Measurements from ENCODE around the gene TMEM123.
A peak's percentile ranks its signal among the peaks of the same experiment; 100 is the strongest.
"Not testable (repeated sequence)": the region's sequence is repeated elsewhere in the genome, so short reads cannot be mapped to it uniquely, and the experiment has no call there.

Gene TMEM123

DNA sequence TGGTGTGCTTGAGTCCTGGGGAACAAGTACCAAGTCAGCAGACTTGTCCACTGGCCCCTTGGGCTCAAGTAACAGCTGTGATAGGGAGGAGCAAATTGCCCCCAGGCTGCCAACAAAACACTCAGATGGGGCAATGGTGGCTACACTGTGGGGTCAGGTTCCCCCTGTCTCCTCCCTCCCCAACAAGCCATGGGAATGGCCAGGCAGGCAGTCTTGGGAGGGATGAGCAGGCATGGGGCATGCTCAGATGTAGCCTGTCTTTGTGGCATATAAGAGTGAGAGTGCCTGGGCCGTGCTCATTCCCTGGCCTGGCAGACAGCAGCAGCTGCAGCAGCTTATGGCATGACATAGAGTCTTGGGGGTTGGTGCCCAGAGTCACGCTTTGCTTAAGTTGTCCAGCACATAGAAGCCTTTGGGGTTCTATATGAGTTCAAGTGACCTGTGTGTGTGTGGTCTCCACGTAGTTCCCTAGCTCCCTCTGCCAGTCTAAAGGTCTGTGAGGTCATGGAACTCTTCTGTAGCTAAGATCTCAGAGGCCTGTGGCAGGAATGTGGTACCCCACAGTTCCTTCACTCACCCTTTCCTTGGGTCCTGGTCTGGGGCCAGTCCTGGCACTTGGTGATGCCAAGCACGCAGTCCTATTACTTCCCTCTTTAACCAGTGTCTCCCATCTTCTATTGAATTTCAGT is 60.9 kb downstream of the TMEM123 start:
- DNase-seq = no peak

GRCh38 chr11:102390667-102391465 is 61.7 kb downstream of the TMEM123 start:
- peak; percentile 3 for DNase-seq

DNA sequence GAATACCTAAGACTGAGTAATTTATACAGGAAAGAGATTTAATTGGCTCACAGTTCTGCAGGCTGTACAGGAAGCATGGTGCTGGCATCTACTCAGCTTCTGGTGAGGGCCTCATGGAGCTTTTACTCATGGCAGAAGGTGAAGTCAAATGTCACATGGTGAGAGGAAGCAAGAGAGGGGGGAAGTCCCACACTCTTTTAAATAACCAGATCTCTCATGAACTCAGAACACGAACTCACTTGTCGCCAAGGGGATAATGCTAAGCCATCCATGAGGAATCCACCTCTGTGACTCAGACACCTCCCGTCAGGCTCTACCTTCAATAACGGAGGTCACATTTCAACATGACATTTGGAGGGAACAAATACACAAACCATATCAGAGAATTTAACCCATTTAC is 63.3 kb downstream of the TMEM123 start:
- DNase-seq = no peak

GRCh38 chr11:102387043-102387781 is 65.4 kb downstream of the TMEM123 start:
- DNase-seq = no peak

GRCh38 chr11:102386136-102386734 is 66.3 kb downstream of the TMEM123 start:
- DNase-seq = no peak

DNA sequence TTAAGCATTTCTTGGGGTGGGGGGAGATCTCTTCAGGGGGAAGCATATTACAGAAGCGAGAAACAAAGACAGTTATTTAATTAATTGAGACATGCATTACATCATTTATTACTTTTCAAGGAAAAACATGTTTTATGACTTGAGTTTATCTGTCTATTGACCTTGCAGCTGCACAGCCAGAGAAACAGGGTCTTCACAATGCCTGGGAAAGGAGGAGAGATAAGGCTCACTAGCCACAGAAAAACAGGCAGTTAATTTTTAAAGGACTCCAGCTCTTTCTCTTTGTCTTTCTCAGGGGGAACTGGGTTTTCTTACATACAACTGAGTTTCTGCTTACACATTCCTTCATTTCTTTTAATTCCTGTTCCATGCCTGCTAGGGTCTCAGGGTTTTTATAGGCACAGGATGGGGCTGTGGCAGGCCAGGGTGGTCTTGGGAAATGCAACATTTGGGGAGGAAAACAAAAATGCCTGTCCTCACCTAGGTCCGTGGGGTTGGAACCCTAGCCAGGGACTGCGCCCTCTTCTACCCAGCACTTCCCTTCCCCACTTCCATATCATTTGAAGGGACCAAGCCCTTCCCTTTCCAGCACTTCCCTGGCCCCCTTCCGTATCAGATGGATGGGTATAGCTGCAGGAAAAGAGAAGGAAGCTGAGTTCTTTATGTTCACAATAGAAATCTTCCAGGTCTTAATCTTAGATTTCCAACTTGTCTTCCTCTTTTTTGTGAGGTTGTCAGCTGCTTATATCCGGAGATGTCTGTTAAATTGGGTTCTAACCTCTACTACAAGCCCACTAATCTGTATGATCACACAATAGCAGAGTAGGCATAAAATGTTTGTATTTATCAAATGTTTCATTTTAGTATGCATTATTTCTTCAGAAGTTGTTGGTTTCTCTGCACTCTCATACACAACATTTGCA is 67.2 kb downstream of the TMEM123 start:
- no peak for DNase-seq

- DNase-seq = no peak
Observed at GRCh38 chr11:102384419-102385079, 68.0 kb downstream of the TMEM123 start.

DNA sequence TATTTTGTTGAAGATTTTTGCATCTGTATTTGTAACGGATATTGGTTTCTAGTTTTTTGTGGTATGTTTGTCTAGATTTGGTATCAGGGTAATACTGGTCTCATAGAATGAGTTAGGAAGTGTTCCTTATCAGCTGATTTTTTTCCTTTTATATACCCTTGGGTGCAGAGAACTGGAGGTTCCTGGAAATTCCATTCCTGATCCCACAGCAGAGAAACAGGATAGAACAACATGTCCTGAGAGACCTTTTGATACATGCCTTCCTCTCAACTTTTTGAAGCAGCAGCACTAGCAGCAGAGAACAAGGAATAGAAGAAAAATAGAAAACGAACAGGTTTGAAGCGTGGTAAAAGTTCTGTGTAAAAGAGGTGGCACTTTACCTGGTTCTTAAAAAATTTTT is 68.7 kb downstream of the TMEM123 start:
- DNase-seq = no peak

- no peak for DNase-seq
Observed at GRCh38 chr11:102382384-102382783, 70.2 kb downstream of the TMEM123 start.

DNA sequence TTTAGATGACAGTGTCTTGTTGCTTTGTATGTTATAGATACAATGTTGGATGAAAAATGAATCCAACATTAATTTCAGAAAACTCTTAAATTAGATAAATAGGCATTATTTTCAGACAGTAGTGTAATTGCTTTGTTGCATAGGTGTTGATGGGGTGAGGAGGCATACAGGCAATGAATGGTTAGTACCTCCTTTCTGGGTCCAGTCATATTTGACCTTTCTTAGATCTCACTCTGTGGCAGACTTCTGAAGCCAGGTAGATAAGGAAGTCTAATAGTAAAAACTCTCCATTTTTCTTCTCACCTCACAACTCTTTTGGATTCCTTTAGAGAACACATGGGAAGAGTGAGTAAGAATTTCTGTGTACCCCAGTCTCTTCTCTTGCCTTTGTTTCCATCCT is 73.7 kb downstream of the TMEM123 start:
- DNase-seq = no peak

GRCh38 chr11:102377891-102378290 is 74.7 kb downstream of the TMEM123 start:
- no peak for DNase-seq

- DNase-seq = no peak
Observed at GRCh38 chr11:102375720-102376399, 76.7 kb downstream of the TMEM123 start.

DNA sequence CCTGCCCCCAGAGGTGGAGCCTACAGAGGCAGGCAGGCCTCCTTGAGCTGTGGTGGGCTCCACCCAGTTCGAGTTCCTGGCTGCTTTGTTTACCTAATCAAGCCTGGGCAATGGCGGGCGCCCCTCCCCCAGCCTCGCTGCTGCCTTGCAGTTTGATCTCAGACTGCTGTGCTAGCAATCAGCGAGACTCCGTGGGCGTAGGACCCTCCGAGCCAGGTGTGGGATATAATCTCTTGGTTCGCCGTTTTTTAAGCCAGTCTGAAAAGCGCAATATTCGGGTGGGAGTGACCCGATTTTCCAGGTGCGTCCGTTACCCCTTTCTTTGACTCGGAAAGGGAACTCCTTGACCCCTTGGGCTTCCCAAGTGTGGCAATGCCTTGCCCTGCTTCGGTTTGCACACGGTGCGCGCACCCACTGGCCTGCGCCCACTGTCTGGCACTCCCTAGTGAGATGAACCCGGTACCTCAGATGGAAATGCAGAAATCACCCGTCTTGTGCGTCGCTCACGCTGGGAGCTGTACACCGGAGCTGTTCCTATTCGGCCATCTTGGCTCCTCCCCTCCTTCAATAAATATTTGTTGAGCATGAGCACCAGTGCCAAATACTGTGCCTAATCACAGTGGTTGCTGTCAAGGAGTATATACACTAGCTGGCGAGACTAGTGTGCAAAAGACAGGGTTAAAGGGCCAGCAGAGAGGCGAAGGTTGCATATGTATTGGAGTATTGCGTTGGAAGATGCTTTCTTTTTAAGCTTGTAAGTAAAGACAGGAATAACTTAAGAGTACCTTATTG is 77.7 kb downstream of the TMEM123 start:
- not testable (repeated sequence) for DNase-seq

GRCh38 chr11:102368472-102368871 is 84.1 kb downstream of the TMEM123 start:
- no peak for DNase-seq

DNA sequence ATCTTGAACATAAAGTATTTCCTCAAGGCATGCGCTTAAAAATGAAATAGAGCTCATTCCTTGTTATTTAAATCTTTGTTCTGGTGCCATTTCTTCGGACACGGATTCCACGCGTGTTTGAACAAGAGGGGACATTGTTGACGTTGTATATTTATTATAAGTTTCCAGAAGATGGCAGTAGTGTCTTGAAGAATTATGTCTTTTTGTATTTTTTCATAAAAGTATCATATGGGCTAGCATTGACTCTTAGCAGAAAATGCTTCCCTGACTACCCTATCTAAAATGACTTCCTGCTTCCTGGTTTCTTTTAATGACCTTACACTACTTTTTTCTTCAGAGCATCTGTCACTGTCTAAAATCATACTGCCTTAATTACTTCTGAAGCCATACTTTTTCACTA is 85.2 kb downstream of the TMEM123 start:
- DNase-seq = peak; percentile 3

- DNase-seq = no peak
Observed at GRCh38 chr11:102364991-102365390, 87.6 kb downstream of the TMEM123 start.

DNA sequence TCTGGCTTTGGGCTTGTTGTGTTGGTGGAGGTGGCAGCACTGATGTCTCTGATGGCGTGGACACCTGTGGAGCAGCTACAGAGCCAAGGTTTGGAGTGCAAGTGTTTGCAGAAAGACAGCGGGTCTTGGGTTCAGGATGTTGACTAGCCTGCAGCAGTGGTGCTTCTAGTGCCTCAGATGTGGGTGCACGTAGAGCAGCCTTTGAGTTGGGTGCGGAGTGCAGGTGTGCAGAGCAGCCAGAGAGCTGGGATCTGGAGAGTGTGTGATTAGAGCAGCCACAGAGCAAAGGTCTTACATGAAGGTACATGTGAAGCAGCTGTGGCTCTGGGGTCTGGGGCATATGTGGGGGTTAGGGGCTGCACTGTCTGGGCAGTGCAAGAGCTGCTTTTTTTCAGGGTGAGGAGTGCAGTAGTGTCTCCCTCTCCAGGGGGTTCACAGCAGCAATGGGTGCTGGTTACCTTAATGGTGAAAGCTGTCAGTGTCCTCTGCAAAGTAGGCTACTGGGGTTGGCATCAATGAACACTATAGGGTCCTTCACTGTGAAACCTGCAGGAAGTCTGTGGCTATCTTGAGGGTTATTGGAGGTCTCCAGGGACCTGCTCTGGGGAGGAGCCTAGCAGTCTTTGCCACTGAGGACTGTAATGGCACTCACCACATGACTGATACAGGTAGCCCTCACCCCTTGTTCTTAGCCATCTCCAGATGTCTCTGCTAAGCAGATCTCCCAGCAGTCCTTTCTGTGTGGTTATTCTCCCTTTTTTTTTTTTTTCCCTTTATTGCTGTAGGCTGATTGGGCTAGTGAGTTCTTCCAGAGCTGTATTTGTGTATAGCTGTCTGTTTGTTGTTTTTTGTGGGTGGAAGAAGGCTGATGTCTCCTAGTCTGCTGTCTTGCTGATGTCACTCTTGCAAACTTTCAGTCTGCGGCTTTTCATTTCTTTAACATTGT is 91.2 kb downstream of the TMEM123 start:
- no peak for DNase-seq

DNA sequence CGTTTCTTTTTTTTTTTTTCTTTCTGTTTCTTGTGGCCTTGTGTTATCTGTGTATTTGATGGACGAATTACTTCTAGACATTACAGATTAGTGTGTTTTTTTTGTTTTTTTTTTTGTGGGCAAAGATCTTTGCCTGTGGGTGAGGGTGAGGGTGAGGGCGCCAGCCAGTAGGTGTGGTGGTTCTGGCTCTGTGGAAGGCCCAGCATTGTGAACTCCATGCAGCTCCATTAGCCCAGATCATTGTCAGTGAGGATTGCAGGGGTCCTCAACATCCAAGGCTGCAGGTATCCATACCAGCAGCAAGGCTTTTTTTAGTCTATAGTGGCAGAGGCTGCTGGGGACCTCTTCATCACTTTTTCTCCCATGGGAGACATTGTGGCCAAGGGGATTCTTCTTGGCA is 91.9 kb downstream of the TMEM123 start:
- DNase-seq = no peak

DNA sequence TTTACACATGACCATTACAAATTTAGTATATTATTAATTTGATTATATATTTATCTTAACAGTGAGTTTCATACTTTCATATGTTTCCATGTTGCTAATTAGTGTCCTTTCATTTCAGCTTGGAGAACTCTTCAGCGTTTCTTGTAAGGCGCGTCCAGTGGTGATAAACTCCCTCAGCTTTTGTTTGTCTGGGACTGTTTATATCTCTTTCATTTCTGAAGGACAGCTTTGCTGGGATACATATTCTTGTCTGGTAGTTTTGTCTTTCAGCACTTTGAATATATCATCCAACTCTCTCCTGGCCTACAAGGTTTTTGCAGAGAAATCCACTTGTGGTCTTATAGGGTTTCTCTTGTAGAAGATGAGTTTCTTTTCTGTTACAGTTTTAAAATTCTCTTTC is 93.2 kb downstream of the TMEM123 start:
- DNase-seq = no peak
